ENCODE results near the gene ROBO1. TPM values are rescaled to one million over a fixed set of nuclear protein-coding genes. Genes with fewer than 3 reads are reported as not detected.

Gene ROBO1
- total and polyA plus RNA-seq, 2 of the 8 experiments (the other 6 are each of a cell fraction or from before 2014, with no cell fraction given) = 51.4 to 91.0 TPM

DNA sequence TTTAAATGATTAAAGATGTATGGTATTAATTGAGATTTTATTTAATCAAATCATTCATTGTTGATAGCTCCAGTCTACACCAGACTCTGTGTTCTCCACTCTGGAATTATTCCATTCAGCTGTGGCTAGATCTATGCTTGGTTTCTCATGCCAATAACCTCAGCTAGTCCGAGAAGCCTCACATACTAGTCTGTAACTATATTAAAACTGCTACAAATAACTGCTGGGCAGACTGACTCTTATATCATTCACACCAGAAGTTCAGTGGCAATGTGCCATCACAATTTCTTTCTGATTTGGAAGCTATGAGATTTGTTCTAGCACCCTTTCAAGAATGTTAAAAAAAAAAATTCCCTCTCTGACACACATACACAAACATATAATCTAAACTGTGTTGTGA is 947.3 kb downstream of the ROBO1 start:
- TF ChIP-seq TAF1 (IDR thresholded peaks at IDR 0.05; ENCODE audit: low read depth, low read length) (no peak), CTBP2 (IDR thresholded peaks at IDR 0.05; ENCODE audit: borderline replicate concordance, insufficient read depth, insufficient read length, low read length) (no peak), NANOG (IDR thresholded peaks at IDR 0.05; ENCODE audit: insufficient read depth, low read depth, low read length, poor library complexity, severe bottlenecking) (no peak)
- POLR2A ChIA-PET (ENCODE audit: partially characterized antibody) = no interaction called here
- no peak overlapping the region for H4K8ac ChIP-seq (ENCODE audit: extremely low read depth, insufficient read depth, low read length)
- no peak overlapping the region for H3K14ac ChIP-seq (ENCODE audit: insufficient read length)
- no peak overlapping the region for H2BK120ac ChIP-seq (replicated peaks; ENCODE audit: low read depth, low read length)
- 89% methylated on average over 1 of the region's 1 CpG; no CpG with 5 or more reads in 1 of the 2 experiments for WGBS, 2 experiments (ENCODE audit: extremely low coverage in 1 of 2, insufficient coverage in 1 of 2, insufficient read length in 1 of 2, insufficient replicate concordance in 2 of 2, low coverage in 1 of 2, low lambda C conversion rate in 2 of 2, missing lambda C conversion rate in 1 of 2)
- H2BK15ac ChIP-seq (ENCODE audit: low read length) = no peak overlapping the region
- no peak overlapping the region for H3K4ac ChIP-seq (replicated peaks; ENCODE audit: insufficient read length, low read depth, low read length)
- no peak overlapping the region for H3K18ac ChIP-seq (ENCODE audit: extremely low read depth, low read length)
- no peak overlapping the region for H3K9ac ChIP-seq (replicated peaks in 1 of 4; ENCODE audit: extremely low read depth in 1 of 4, low read depth in 3 of 4, low read length in 3 of 4)
- CTCF ChIA-PET (ENCODE audit: partially characterized antibody) = no interaction called here
- no peak overlapping the region for H3K4me3 ChIP-seq (ENCODE audit: extremely low read depth in 1 of 4, insufficient read depth in 2 of 4, low read depth in 3 of 4, low read length in 4 of 4)
- no peak overlapping the region for H4K5ac ChIP-seq (ENCODE audit: insufficient read length, low read depth, low read length)
- H3K79me1 ChIP-seq (ENCODE audit: low read depth, low read length) = 0 out of 2 replicates have a peak, but pooled peaks cover 2% of the 10 kb centered on the region
- no peaks in the 10 kb centered on the region for H3K23me2 ChIP-seq (ENCODE audit: low read depth, low read length)
- no peaks in the 10 kb centered on the region for H3K27me3 ChIP-seq (replicated peaks in 1 of 4; ENCODE audit: control insufficient read depth in 3 of 4, extremely low read depth in 1 of 4, insufficient read depth in 3 of 4, low read length in 3 of 4)
- DNase-seq (ENCODE audit: low read depth in 1 of 2, low spot score in 2 of 2) (no peak), FAIRE-seq (no peak)
- H3K56ac ChIP-seq (replicated peaks; ENCODE audit: insufficient read length, low read depth, low read length) = no peak overlapping the region
- no peak overlapping the region for H2BK5ac ChIP-seq (ENCODE audit: low read depth, low read length)
- peaks cover 0 to 1% of the 10 kb centered on the region in 2 experiments for H4K20me1 ChIP-seq (replicated peaks in 1 of 2; ENCODE audit: control insufficient read depth in 1 of 2, insufficient read depth in 2 of 2, low read length in 2 of 2)
- H2AFZ ChIP-seq (ENCODE audit: low read length) = no peak overlapping the region
- H3K4me2 ChIP-seq (ENCODE audit: insufficient read depth in 1 of 2, low read depth in 2 of 2, low read length in 2 of 2) = no peak overlapping the region
- H3K4me1 ChIP-seq (replicated peaks in 1 of 4; ENCODE audit: control insufficient read depth in 3 of 4, insufficient read depth in 4 of 4, low read length in 3 of 4) = no peaks in the 10 kb centered on the region
- H3K27ac ChIP-seq (ENCODE audit: low read depth, low read length) = no peak overlapping the region
- no peak overlapping the region for H2BK12ac ChIP-seq (ENCODE audit: low read depth, low read length)
- no peak overlapping the region for H4K91ac ChIP-seq (replicated peaks; ENCODE audit: insufficient read length, low read length)
- no peaks in the 10 kb centered on the region for H3K36me3 ChIP-seq (ENCODE audit: control insufficient read depth in 2 of 4, insufficient read depth in 4 of 4, low read length in 3 of 4)
- H3K9me3 ChIP-seq (ENCODE audit: insufficient read depth in 2 of 2, low read depth in 1 of 2, low read length in 1 of 2) = no peaks in the 10 kb centered on the region; a peak in 1 of 4 replicates
- no peak overlapping the region for H3K23ac ChIP-seq (ENCODE audit: insufficient read length)
- no peak overlapping the region for H2AK5ac ChIP-seq (ENCODE audit: low read depth, low read length)
- no peaks in the 10 kb centered on the region for H3K79me2 ChIP-seq (ENCODE audit: control insufficient read depth in 1 of 2, insufficient read depth in 2 of 2, low read length in 2 of 2)
- no peak overlapping the region for H2BK20ac ChIP-seq (ENCODE audit: low read length)
